Common myeloid progenitor, CD34-positive (primary cell): Measurements from ENCODE around the gene OR10G7.

Source experiments
- CTCF ChIA-PET: fragments of 350-600 bp; sonication (Branson Sonifier 250); formaldehyde crosslinking; loops from one replicate; lab custom pipeline; 2021; ENCODE audit warnings: antibody characterized with exemption; lab: Charles Lee
- POLR2A ChIA-PET: fragments of 350-600 bp; sonication (Branson Sonifier 250); formaldehyde crosslinking; loops from one replicate; lab custom pipeline; 2021; ENCODE audit warnings: antibody characterized with exemption; lab: Charles Lee
- DNase-seq, 3 donors: peaks; one replicate each; pipeline versions ENCODE4 v3.0.0 to v3.0.0-alpha.2; 2013
- H3K27ac ChIP-seq, 2 experiments: 1 replicate in 1 of 2; 2 replicates in 1 of 2; pipeline ENCODE4 v1.7.0; 2013; ENCODE audit warnings: inconsistent platforms in 2 of 2, low read length in 2 of 2, mild to moderate bottlenecking in 2 of 2, low read depth in 1 of 2, moderate library complexity in 1 of 2; ENCODE audit not compliant: severe bottlenecking in 2 of 2, insufficient read depth in 1 of 2, poor library complexity in 1 of 2
- H3K27me3 ChIP-seq, 5 experiments: replicated peaks in 2 of 5; 1 replicate in 3 of 5; 2 replicates in 2 of 5; pipeline versions ENCODE4 v1.6.1 to v1.7.0; 2013; ENCODE audit warnings: low read length in 4 of 5, mild to moderate bottlenecking in 2 of 5, moderate library complexity in 2 of 5, inconsistent platforms in 1 of 5; ENCODE audit not compliant: insufficient read depth in 5 of 5, control insufficient read depth in 4 of 5
- H3K36me3 ChIP-seq, 4 experiments: 1 replicate in 2 of 4; 2 replicates in 2 of 4; pipeline versions ENCODE4 v1.6.1 to v1.7.0; 2013; ENCODE audit warnings: low read length in 3 of 4, control low read depth in 1 of 4, mild to moderate bottlenecking in 1 of 4; ENCODE audit not compliant: control insufficient read depth in 4 of 4, insufficient read depth in 4 of 4
- H3K4me1 ChIP-seq, 4 experiments: 1 replicate in 3 of 4; 2 replicates in 1 of 4; pipeline versions ENCODE4 v1.6.1 to v1.7.1; 2013; ENCODE audit warnings: low read length in 3 of 4, mild to moderate bottlenecking in 3 of 4, control low read depth in 1 of 4, inconsistent platforms in 1 of 4, moderate library complexity in 1 of 4; ENCODE audit not compliant: control insufficient read depth in 4 of 4, insufficient read depth in 4 of 4; ENCODE audit errors: control extremely low read depth in 1 of 4
- H3K4me3 ChIP-seq, 7 experiments: 1 replicate in 4 of 7; 2 replicates in 3 of 7; pipeline versions ENCODE4 v1.5.1 to v1.7.0; 2013; ENCODE audit warnings: mild to moderate bottlenecking in 7 of 7, low read length in 6 of 7, moderate library complexity in 6 of 7, inconsistent platforms in 2 of 7, low read depth in 2 of 7, control low read depth in 1 of 7; ENCODE audit not compliant: insufficient read depth in 4 of 7, control insufficient read depth in 1 of 7; ENCODE audit errors: extremely low read depth in 1 of 7
- H3K9me3 ChIP-seq, 5 experiments: 1 replicate in 4 of 5; 2 replicates in 1 of 5; pipeline versions ENCODE4 v1.6.1 to v1.7.1; 2013; ENCODE audit warnings: low read length in 4 of 5, mild to moderate bottlenecking in 2 of 5, inconsistent platforms in 1 of 5, low read depth in 1 of 5, moderate library complexity in 1 of 5; ENCODE audit not compliant: control insufficient read depth in 4 of 5, insufficient read depth in 2 of 5; ENCODE audit errors: control extremely low read depth in 1 of 5
- WGBS: methylation state at CpG from one replicate; pipeline ENCODE4 v1.1.5; 2013; ENCODE audit not compliant: insufficient coverage; 5-methylcytosine and 5-hydroxymethylcytosine counted together

OR10G7 gene

GRCh38 chr11:124079631-124080326 is 38.7 kb upstream of the OR10G7 start:
- Histone ChIP-seq H3K4me3 (no peak overlapping the region), H3K27ac (no peak overlapping the region), H3K27me3 (no peaks in the 10 kb centered on the region), H3K9me3 (no peaks in the 10 kb centered on the region), H3K36me3 (no peaks in the 10 kb centered on the region), H3K4me1 (peaks cover 0 to 13% (median 5%) of the 10 kb centered on the region in 4 experiments)
- POLR2A ChIA-PET = no interaction called here
- peak; percentile 22 to 68 (median 48) for DNase-seq
- CTCF ChIA-PET = interaction anchor here (1.3 kb wide), 1 partner anchor 10 kb away, joined by 3 read pairs; no protein-coding TSS in a partner anchor
- WGBS = 88% methylated on average over 3 of the region's 8 CpGs

GRCh38 chr11:124078591-124078990 is 37.5 kb upstream of the OR10G7 start:
- ChIA-PET POLR2A (no interaction called here), CTCF (interaction anchor here (1.3 kb wide), 1 partner anchor 9 kb away, joined by 3 read pairs; no protein-coding TSS in a partner anchor)
- DNase-seq = no peak
- Histone ChIP-seq H3K36me3 (no peaks in the 10 kb centered on the region), H3K4me3 (no peak overlapping the region), H3K27ac (no peak overlapping the region), H3K4me1 (peaks cover 0 to 13% (median 5%) of the 10 kb centered on the region in 4 experiments), H3K9me3 (no peaks in the 10 kb centered on the region), H3K27me3 (no peaks in the 10 kb centered on the region)
- WGBS = 92% methylated on average over 2 of the region's 2 CpGs

GRCh38 chr11:124077266-124077665 is 36.1 kb upstream of the OR10G7 start:
- no peak for DNase-seq
- no CpG with 5 or more reads among the region's 1 CpG for WGBS
- no peaks in the 10 kb centered on the region for H3K36me3 ChIP-seq

GRCh38 chr11:124075841-124076651 is 34.9 kb upstream of the OR10G7 start:
- ChIA-PET POLR2A (no interaction called here), CTCF (interaction anchor here (0.9 to 1.9 kb wide), 7 partner anchors 9 to 254 kb away, joined by 3 to 6 read pairs (median 4); partner anchors contain the start of gene VWA5A)
- peak; percentile 40 to 71 (median 54) for DNase-seq
- no peaks in the 10 kb centered on the region for H3K27me3 ChIP-seq
- H3K4me3 ChIP-seq = peak overlapping the region in 6 of 7 experiments; percentile 46 to 83 (median 68)
- H3K27ac ChIP-seq = peak overlapping the region in 1 of 2 experiments; percentile 37
- 13% methylated on average over 30 of the region's 36 CpGs for WGBS
- H3K4me1 ChIP-seq = peaks cover 2 to 18% (median 11%) of the 10 kb centered on the region in 4 experiments
- H3K36me3 ChIP-seq = no peaks in the 10 kb centered on the region
- H3K9me3 ChIP-seq = no peaks in the 10 kb centered on the region

More at GRCh38 chr11:124077266-124077665, 36.1 kb upstream of the OR10G7 start:
- Histone ChIP-seq H3K4me1 (peaks cover 0 to 13% (median 5%) of the 10 kb centered on the region in 4 experiments), H3K9me3 (no peaks in the 10 kb centered on the region), H3K27ac (no peak overlapping the region), H3K4me3 (no peak overlapping the region), H3K27me3 (no peaks in the 10 kb centered on the region)
- POLR2A ChIA-PET = no interaction called here
- CTCF ChIA-PET = interaction anchor here (1.9 kb wide), 1 partner anchor 201 kb away, joined by 6 read pairs; no protein-coding TSS in a partner anchor

- 93% methylated on average over 6 of the region's 6 CpGs for WGBS
- ChIA-PET CTCF (interaction anchor here (1.0 to 1.8 kb wide), 5 partner anchors 9 to 254 kb away, joined by 3 to 6 read pairs (median 4); partner anchors contain the start of gene VWA5A), POLR2A (no interaction called here)
- no peak for DNase-seq
- H3K27me3 ChIP-seq = no peaks in the 10 kb centered on the region
- H3K4me1 ChIP-seq = peaks cover 4 to 23% (median 16%) of the 10 kb centered on the region in 4 experiments
- no peak overlapping the region for H3K27ac ChIP-seq
- no peaks in the 10 kb centered on the region for H3K36me3 ChIP-seq
- no peaks in the 10 kb centered on the region for H3K9me3 ChIP-seq
- H3K4me3 ChIP-seq = peak overlapping the region in 3 of 7 experiments; percentile 76 to 83 (median 80)
Observed at GRCh38 chr11:124075492-124075840, 34.3 kb upstream of the OR10G7 start.

GRCh38 chr11:124074554-124074953 is 33.4 kb upstream of the OR10G7 start:
- no peak overlapping the region for H3K4me3 ChIP-seq
- WGBS = 100% methylated on average over 1 of the region's 5 CpGs
- peaks cover 4 to 32% (median 25%) of the 10 kb centered on the region in 4 experiments for H3K4me1 ChIP-seq
- POLR2A ChIA-PET = no interaction called here
- no peaks in the 10 kb centered on the region for H3K9me3 ChIP-seq
- H3K27me3 ChIP-seq = no peaks in the 10 kb centered on the region
- no peak for DNase-seq
- no peaks in the 10 kb centered on the region for H3K36me3 ChIP-seq
- H3K27ac ChIP-seq = no peak overlapping the region
- CTCF ChIA-PET = interaction anchor here (0.8 to 1.8 kb wide), 6 partner anchors 12 to 255 kb away, joined by 4 to 6 read pairs (median 4); no protein-coding TSS in a partner anchor
